ENCODE data around the gene ABCA6. TPM values are rescaled to one million over a fixed set of nuclear protein-coding genes. Genes with fewer than 3 reads are reported as not detected.

The ABCA6 gene
- total and polyA plus RNA-seq, 9 of the 15 experiments (the other 6 are each of a cell fraction or from before 2014, with no cell fraction given): 0.06 to 0.73 (median 0.15) TPM

GRCh38 chr17:69046121-69046807 lies 95.4 kb downstream of the ABCA6 start (continued):
- TF ChIP-seq, protein P1, sequence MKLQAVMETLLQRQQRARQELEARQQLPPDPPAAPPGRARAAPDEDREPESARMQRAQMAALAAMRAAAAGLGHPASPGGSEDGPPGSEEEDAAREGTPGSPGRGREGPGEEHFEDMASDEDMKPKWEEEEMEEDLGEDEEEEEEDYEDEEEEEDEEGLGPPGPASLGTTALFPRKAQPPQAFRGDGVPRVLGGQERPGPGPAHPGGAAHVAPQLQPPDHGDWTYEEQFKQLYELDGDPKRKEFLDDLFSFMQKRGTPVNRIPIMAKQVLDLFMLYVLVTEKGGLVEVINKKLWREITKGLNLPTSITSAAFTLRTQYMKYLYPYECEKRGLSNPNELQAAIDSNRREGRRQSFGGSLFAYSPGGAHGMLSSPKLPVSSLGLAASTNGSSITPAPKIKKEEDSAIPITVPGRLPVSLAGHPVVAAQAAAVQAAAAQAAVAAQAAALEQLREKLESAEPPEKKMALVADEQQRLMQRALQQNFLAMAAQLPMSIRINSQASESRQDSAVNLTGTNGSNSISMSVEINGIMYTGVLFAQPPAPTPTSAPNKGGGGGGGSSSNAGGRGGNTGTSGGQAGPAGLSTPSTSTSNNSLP (IDR thresholded peaks at IDR 0.05; ENCODE audit: borderline replicate concordance, low read depth, low read length): no peak
- TF ChIP-seq MECOM (CRISPR knock-in tag; IDR thresholded peaks at IDR 0.05) (no peak), ZZZ3 (IDR thresholded peaks at IDR 0.05) (no peak), CREB5 (CRISPR knock-in tag; IDR thresholded peaks at IDR 0.05) (no peak), NFATC3 (IDR thresholded peaks at IDR 0.05) (no peak), CEBPB (tag; IDR thresholded peaks at IDR 0.05) (peak; percentile 79), ZNF780A (CRISPR knock-in tag; IDR thresholded peaks at IDR 0.05) (no peak), RBM14 (IDR thresholded peaks at IDR 0.05; ENCODE audit: borderline replicate concordance, insufficient read depth, low read depth, low read length) (no peak), ARHGAP35 (IDR thresholded peaks at IDR 0.05; ENCODE audit: partially characterized antibody) (no peak), EP300 (IDR thresholded peaks at IDR 0.05; ENCODE audit: low read length) (no peak), ZNF124 (CRISPR knock-in tag; IDR thresholded peaks at IDR 0.05) (no peak), FOXK1 (CRISPR knock-in tag; IDR thresholded peaks at IDR 0.05; ENCODE audit: borderline replicate concordance) (no peak), ZC3H11A (IDR thresholded peaks at IDR 0.05; ENCODE audit: low read depth, low read length) (no peak), ETV1 (tag; conservative IDR thresholded peaks at IDR 0.05; ENCODE audit: low read depth) (no peak), TRIM24 (IDR thresholded peaks at IDR 0.05) (no peak), NFRKB (IDR thresholded peaks at IDR 0.05; ENCODE audit: low read depth) (0 out of 2 replicates have a peak, but pooled peaks have one; percentile 18), NR1H2 (CRISPR knock-in tag; IDR thresholded peaks at IDR 0.05) (no peak), CEBPG (CRISPR knock-in tag; IDR thresholded peaks at IDR 0.05) (no peak), CEBPG (tag; conservative IDR thresholded peaks at IDR 0.05 in 1 of 2, IDR thresholded peaks at IDR 0.05 in 1 of 2) (peak in 1 of 2 experiments; percentile 77; a peak in 1 of 4 replicates), FOSL1 (tag; conservative IDR thresholded peaks at IDR 0.05) (0 out of 2 replicates have a peak, but pooled peaks have one; percentile 23)
- TF ChIP-seq, protein P2, sequence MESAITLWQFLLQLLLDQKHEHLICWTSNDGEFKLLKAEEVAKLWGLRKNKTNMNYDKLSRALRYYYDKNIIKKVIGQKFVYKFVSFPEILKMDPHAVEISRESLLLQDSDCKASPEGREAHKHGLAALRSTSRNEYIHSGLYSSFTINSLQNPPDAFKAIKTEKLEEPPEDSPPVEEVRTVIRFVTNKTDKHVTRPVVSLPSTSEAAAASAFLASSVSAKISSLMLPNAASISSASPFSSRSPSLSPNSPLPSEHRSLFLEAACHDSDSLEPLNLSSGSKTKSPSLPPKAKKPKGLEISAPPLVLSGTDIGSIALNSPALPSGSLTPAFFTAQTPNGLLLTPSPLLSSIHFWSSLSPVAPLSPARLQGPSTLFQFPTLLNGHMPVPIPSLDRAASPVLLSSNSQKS (CRISPR knock-in tag; IDR thresholded peaks at IDR 0.05): no peak
- TF ChIP-seq, protein P3, sequence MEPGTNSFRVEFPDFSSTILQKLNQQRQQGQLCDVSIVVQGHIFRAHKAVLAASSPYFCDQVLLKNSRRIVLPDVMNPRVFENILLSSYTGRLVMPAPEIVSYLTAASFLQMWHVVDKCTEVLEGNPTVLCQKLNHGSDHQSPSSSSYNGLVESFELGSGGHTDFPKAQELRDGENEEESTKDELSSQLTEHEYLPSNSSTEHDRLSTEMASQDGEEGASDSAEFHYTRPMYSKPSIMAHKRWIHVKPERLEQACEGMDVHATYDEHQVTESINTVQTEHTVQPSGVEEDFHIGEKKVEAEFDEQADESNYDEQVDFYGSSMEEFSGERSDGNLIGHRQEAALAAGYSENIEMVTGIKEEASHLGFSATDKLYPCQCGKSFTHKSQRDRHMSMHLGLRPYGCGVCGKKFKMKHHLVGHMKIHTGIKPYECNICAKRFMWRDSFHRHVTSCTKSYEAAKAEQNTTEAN (CRISPR knock-in tag; IDR thresholded peaks at IDR 0.05): no peak

Data from K562 (cell line).